H9 (cell line): ENCODE measurements around the gene HDAC1. TPM values are rescaled to one million over a fixed set of nuclear protein-coding genes. Genes with fewer than 3 reads are reported as not detected.
A peak's percentile ranks its signal among the peaks of the same experiment; 100 is the strongest.

Experiments used
- DNase-seq: peaks from one replicate; pipeline ENCODE4 v3.0.0-alpha.2; 2017
- H2AFZ ChIP-seq: one replicate; pipeline ENCODE4 v1.6.1; 2013; ENCODE audit warnings: mild to moderate bottlenecking, low read length, control low read depth, moderate library complexity
- H2AK5ac ChIP-seq: 2 replicates; pipeline ENCODE4 v1.6.1; 2013; ENCODE audit warnings: low read length, control low read depth, mixed read lengths; ENCODE audit not compliant: insufficient read length
- H2BK120ac ChIP-seq: one replicate; pipeline ENCODE4 v1.6.1; 2013; ENCODE audit warnings: low read depth, mild to moderate bottlenecking, low read length, control low read depth, inconsistent platforms; ENCODE audit not compliant: poor library complexity, severe bottlenecking
- H2BK12ac ChIP-seq: 2 replicates; pipeline ENCODE4 v1.6.1; 2013; ENCODE audit warnings: low read length, control low read depth, mixed read lengths, low read depth; ENCODE audit not compliant: insufficient read length
- H2BK15ac ChIP-seq: 2 replicates; pipeline ENCODE4 v1.6.1; 2013; ENCODE audit warnings: low read depth, low read length, control low read depth
- H2BK20ac ChIP-seq: one replicate; pipeline ENCODE4 v1.6.1; 2013; ENCODE audit warnings: low read depth, mild to moderate bottlenecking, low read length, control low read depth, inconsistent platforms; ENCODE audit not compliant: poor library complexity, severe bottlenecking
- H2BK5ac ChIP-seq: 2 replicates; pipeline ENCODE4 v1.6.1; 2013; ENCODE audit warnings: low read length, control low read depth, mixed read lengths; ENCODE audit not compliant: insufficient read length
- H3K14ac ChIP-seq: 2 replicates; pipeline ENCODE4 v1.6.1; 2013; ENCODE audit warnings: low read length, control low read depth; ENCODE audit not compliant: insufficient read depth
- H3K18ac ChIP-seq: 2 replicates; pipeline ENCODE4 v1.6.1; 2013; ENCODE audit warnings: low read depth, mild to moderate bottlenecking, mixed read lengths, low read length, control low read depth; ENCODE audit not compliant: insufficient read length
- H3K23ac ChIP-seq: 2 replicates; pipeline ENCODE4 v1.6.1; 2013; ENCODE audit warnings: low read length, control low read depth, mixed read lengths, low read depth; ENCODE audit not compliant: insufficient read length
- H3K23me2 ChIP-seq: 2 replicates; pipeline ENCODE4 v1.6.1; 2013; ENCODE audit warnings: low read depth, mild to moderate bottlenecking, mixed read lengths, low read length, control low read depth; ENCODE audit not compliant: insufficient read length, poor library complexity, severe bottlenecking
- H3K27ac ChIP-seq: 2 replicates; pipeline ENCODE4 v1.5.1; 2013; ENCODE audit warnings: low read length, control low read depth, mixed read lengths, low read depth; ENCODE audit not compliant: insufficient read length
- H3K27me3 ChIP-seq: 2 replicates; pipeline ENCODE4 v1.6.1; 2013; ENCODE audit warnings: low read length, control low read depth, inconsistent platforms; ENCODE audit not compliant: insufficient read depth
- H3K4ac ChIP-seq: 2 replicates; pipeline ENCODE4 v1.6.1; 2013; ENCODE audit warnings: low read depth, mild to moderate bottlenecking, control low read depth, inconsistent platforms, low read length, moderate library complexity
- H3K4me1 ChIP-seq: 2 replicates; pipeline ENCODE4 v1.6.1; 2013; ENCODE audit warnings: low read length, control low read depth, inconsistent platforms; ENCODE audit not compliant: insufficient read depth
- H3K4me2 ChIP-seq: 2 replicates; pipeline ENCODE4 v1.6.1; 2013; ENCODE audit warnings: low read length, control low read depth, mixed read lengths; ENCODE audit not compliant: insufficient read length, insufficient read depth
- H3K56ac ChIP-seq: 2 replicates; pipeline ENCODE4 v1.6.1; 2013; ENCODE audit warnings: low read depth, mild to moderate bottlenecking, mixed read lengths, low read length, control low read depth; ENCODE audit not compliant: insufficient read length
- H3K79me1 ChIP-seq: 2 replicates; pipeline ENCODE4 v1.6.1; 2013; ENCODE audit warnings: low read depth, mild to moderate bottlenecking, moderate library complexity, low read length, control low read depth, inconsistent platforms; ENCODE audit not compliant: insufficient read depth, poor library complexity, severe bottlenecking
- H3K79me2 ChIP-seq: 2 replicates; pipeline ENCODE4 v1.6.1; 2013; ENCODE audit warnings: low read length, control low read depth, inconsistent platforms; ENCODE audit not compliant: insufficient read depth
- H3K9ac ChIP-seq: 2 replicates; pipeline ENCODE4 v1.6.1; 2013; ENCODE audit warnings: low read length, control low read depth, mixed read lengths; ENCODE audit not compliant: insufficient read length; ENCODE audit errors: extremely low read depth
- H3K9me3 ChIP-seq: one replicate; pipeline ENCODE4 v1.6.1; 2013; ENCODE audit warnings: low read depth, low read length, inconsistent platforms; ENCODE audit not compliant: control insufficient read depth
- H3T11ph ChIP-seq: one replicate; pipeline ENCODE4 v1.6.1; 2013; ENCODE audit warnings: mild to moderate bottlenecking, low read length, control low read depth, inconsistent platforms
- H4K20me1 ChIP-seq: one replicate; pipeline ENCODE4 v1.6.1; 2013; ENCODE audit not compliant: control insufficient read depth, insufficient read length, insufficient read depth
- H4K5ac ChIP-seq: 2 replicates; pipeline ENCODE4 v1.6.1; 2013; ENCODE audit warnings: low read depth, mild to moderate bottlenecking, mixed read lengths, low read length, control low read depth; ENCODE audit not compliant: insufficient read length
- H4K8ac ChIP-seq: replicated peaks from 2 replicates; pipeline ENCODE4 v1.6.1; 2013; ENCODE audit warnings: low read length, control low read depth, mixed read lengths, low read depth; ENCODE audit not compliant: insufficient read length
- H4K91ac ChIP-seq: 2 replicates; pipeline ENCODE4 v1.6.1; 2013; ENCODE audit warnings: low read depth, mild to moderate bottlenecking, moderate library complexity, mixed read lengths, low read length, control low read depth; ENCODE audit not compliant: insufficient read length
- H3K27ac Mint-ChIP-seq, 3 experiments: 2 replicates in 2 of 3; 3 replicates in 1 of 3; pipeline ENCODE4 v1.8.0; 2020 to 2021; ENCODE audit warnings: mixed read lengths in 3 of 3, mild to moderate bottlenecking in 1 of 3, moderate library complexity in 1 of 3
- H3K27me3 Mint-ChIP-seq: 2 replicates; pipeline ENCODE4 v1.8.0; 2021; ENCODE audit warnings: low read depth, mild to moderate bottlenecking, moderate library complexity, mixed read lengths
- H3K36me3 Mint-ChIP-seq, 3 experiments: 2 replicates in 2 of 3; 3 replicates in 1 of 3; pipeline ENCODE4 v1.8.0; 2020 to 2021; ENCODE audit warnings: low read depth in 3 of 3, mixed read lengths in 3 of 3; ENCODE audit not compliant: insufficient read depth in 1 of 3
- H3K4me1 Mint-ChIP-seq, 2 experiments: 2 replicates each; pipeline ENCODE4 v1.8.0; 2020; ENCODE audit warnings: mixed read lengths in 2 of 2
- H3K4me3 Mint-ChIP-seq, 2 experiments: 2 replicates in 1 of 2; 3 replicates in 1 of 2; pipeline ENCODE4 v1.8.0; 2020 to 2021; ENCODE audit warnings: mild to moderate bottlenecking in 2 of 2, mixed read lengths in 2 of 2, moderate library complexity in 1 of 2
- H3K9me3 Mint-ChIP-seq, 2 experiments: 2 replicates in 1 of 2; 3 replicates in 1 of 2; pipeline ENCODE4 v1.8.0; 2020; ENCODE audit warnings: mild to moderate bottlenecking in 2 of 2, mixed read lengths in 2 of 2, moderate library complexity in 1 of 2
- CTCF ChIP-seq: fragments of 200-600 bp; sonication (generic); conservative IDR thresholded peaks from 3 replicates; pipeline ENCODE4 v1.8.0; 2021; ENCODE audit warnings: antibody characterized with exemption, mild to moderate bottlenecking
- WGBS: extraction: QIAGEN DNeasy Blood & Tissue Kit; methylation state at CpG from one replicate; pipeline ENCODE4 v1.1.7; 2013; ENCODE audit warnings: missing lambda C conversion rate, low lambda C conversion rate, mixed read lengths; ENCODE audit not compliant: insufficient read length; ENCODE audit errors: extremely low coverage; 5-methylcytosine and 5-hydroxymethylcytosine counted together
- total RNA-seq: library from RNA; stranded (reverse); gene quantifications from 2 replicates; pipeline ENCODE4 v1.2.1, GENCODE V29; 2021

The HDAC1 gene
- total RNA-seq, 1 experiment from 2014 or later, result 162 TPM

- no peak for DNase-seq
- Histone ChIP-seq H3K4me2 (no peak overlapping the region), H3K4me1 (no peaks in the 10 kb centered on the region), H3K79me1 (no peaks in the 10 kb centered on the region), H3K27ac (no peak overlapping the region), H3K14ac (no peak overlapping the region), H2BK15ac (no peak overlapping the region), H3K23me2 (no peaks in the 10 kb centered on the region), H2BK120ac (no peak overlapping the region), H3K18ac (no peak overlapping the region), H4K5ac (no peak overlapping the region), H3K4ac (no peak overlapping the region), H3K79me2 (no peaks in the 10 kb centered on the region), H3T11ph (no peak overlapping the region), H2BK12ac (no peak overlapping the region), H3K56ac (no peak overlapping the region), H4K20me1 (no peaks in the 10 kb centered on the region), H2AK5ac (no peak overlapping the region), H4K8ac (no peak overlapping the region), H2BK20ac (no peak overlapping the region), H3K9me3 (no peaks in the 10 kb centered on the region), H4K91ac (no peak overlapping the region), H2BK5ac (no peak overlapping the region), H3K27me3 (no peaks in the 10 kb centered on the region), H2AFZ (no peak overlapping the region), H3K23ac (no peak overlapping the region), H3K9ac (no peak overlapping the region)
- H3K36me3 Mint-ChIP-seq, result peaks cover 26 to 88% (median 79%) of the 10 kb centered on the region in 3 experiments; a peak in 6 of 7 replicates
- H3K27ac Mint-ChIP-seq, result peak overlapping the region in 1 of 3 experiments; percentile 26; a peak in 1 of 7 replicates
- H3K4me3 Mint-ChIP-seq, result no peak overlapping the region
- TF ChIP-seq CTCF, result no peak
- WGBS, result no CpG with 5 or more reads among the region's 9 CpGs
- no peaks in the 10 kb centered on the region for H3K9me3 Mint-ChIP-seq
- H3K27me3 Mint-ChIP-seq, result no peaks in the 10 kb centered on the region
- no peaks in the 10 kb centered on the region for H3K4me1 Mint-ChIP-seq
Observed at GRCh38 chr1:32380057-32380456, 88.2 kb downstream of the HDAC1 start.

Other genes starting within 250 kb of the HDAC1 start
- gene TMEM39B, start 219.1 kb upstream of the HDAC1 start, total RNA-seq, result 25.0 and 27.4 TPM in 2 replicates
- 114 TPM in 2 replicates for gene KPNA6, start 184.0 kb upstream of the HDAC1 start, total RNA-seq
- gene TXLNA, start 112.4 kb upstream of the HDAC1 start, total RNA-seq, result 67.3 and 69.4 TPM in 2 replicates
- 20.7 and 21.3 TPM in 2 replicates for gene CCDC28B, start 91.5 kb upstream of the HDAC1 start, total RNA-seq
- 5.1 and 5.3 TPM in 2 replicates for gene IQCC, start 86.4 kb upstream of the HDAC1 start, total RNA-seq
- not detected in 2 replicates for gene DCDC2B, start 83.0 kb upstream of the HDAC1 start, total RNA-seq
- gene TMEM234, start 69.7 kb upstream of the HDAC1 start, total RNA-seq, result 19.5 and 19.7 TPM in 2 replicates
- gene EIF3I, start 69.7 kb upstream of the HDAC1 start, total RNA-seq, result 222 and 224 TPM in 2 replicates
- gene FAM167B, start 44.9 kb upstream of the HDAC1 start, total RNA-seq, result 1.5 and 2.1 TPM in 2 replicates
- 37.0 and 37.6 TPM in 2 replicates for gene LCK, start 40.8 kb upstream of the HDAC1 start, total RNA-seq
- gene MARCKSL1, start 44.1 kb downstream of the HDAC1 start, total RNA-seq, result 457 and 470 TPM in 2 replicates
- 5.6 and 8.3 TPM in 2 replicates for gene FAM229A, start 70.4 kb downstream of the HDAC1 start, total RNA-seq
- 1.6 and 2.1 TPM in 2 replicates for gene TSSK3, start 70.5 kb downstream of the HDAC1 start, total RNA-seq
- 50.7 and 52.6 TPM in 2 replicates for gene BSDC1, start 102.4 kb downstream of the HDAC1 start, total RNA-seq
- gene ZBTB8B, start 173.0 kb downstream of the HDAC1 start, total RNA-seq, result 1.6 and 1.9 TPM in 2 replicates
- gene ZBTB8A, start 247.3 kb downstream of the HDAC1 start, total RNA-seq, result 11.1 and 11.3 TPM in 2 replicates